Upper lobe of right lung (tissue), 1 donor: ENCODE measurements around the gene FZD7. TPM values are rescaled to one million over a fixed set of nuclear protein-coding genes. Genes with fewer than 3 reads are reported as not detected.

Experiments used
- ATAC-seq: fragments of 200-7000 bp; cut with Tn5 transposase; one replicate; pipeline ENCODE4 v1.9.1; 2020; ENCODE audit warnings: mild to moderate bottlenecking, moderate library complexity
- DNase-seq: peaks from one replicate; pipeline ENCODE4 v3.0.0-alpha.2; 2020
- H3K27ac ChIP-seq: fragments of 200-600 bp; one replicate; pipeline ENCODE4 v1.8.0; 2022
- H3K27me3 ChIP-seq: fragments of 200-600 bp; one replicate; pipeline ENCODE4 v1.8.0; 2022; ENCODE audit warnings: mild to moderate bottlenecking
- H3K36me3 ChIP-seq: fragments of 200-600 bp; one replicate; pipeline ENCODE4 v1.8.0; 2022
- H3K4me1 ChIP-seq: fragments of 200-600 bp; one replicate; pipeline ENCODE4 v1.8.0; 2022
- H3K4me3 ChIP-seq: fragments of 200-600 bp; one replicate; pipeline ENCODE4 v1.8.0; 2022; ENCODE audit warnings: mild to moderate bottlenecking
- H3K9me3 ChIP-seq: fragments of 200-600 bp; one replicate; pipeline ENCODE4 v1.8.0; 2022
- intact Hi-C: fragments of 100-400 bp; cut with DNase I; formaldehyde crosslinking; loops from one replicate; pipeline ENCODE4 v1.11.0; 2022
- total RNA-seq: library from RNA; stranded (reverse); fragmentation: NEBNext Ultra II Directional; extraction: Animal tissue kit (Norgen Biotek cat#: 25700); gene quantifications from one replicate; pipeline ENCODE4 v1.2.1, GENCODE V29; 2021
- TF ChIP-seq, protein P1 (sequence below): fragments of 200-600 bp; IDR thresholded peaks from one replicate; pipeline ENCODE4 v1.8.0; 2022; ENCODE audit warnings: antibody characterized with exemption
- donor health status: DM: no; HTN: yes; CAD: no; lungs with severe emphysema.

FZD7 gene
- total RNA-seq, 1 donor from 2014 or later = 13.6 TPM

GRCh38 chr2:202019689-202020450, 13.8 kb upstream of the FZD7 start:
- Histone ChIP-seq H3K4me3 (no peak overlapping the region), H3K36me3 (no peaks in the 10 kb centered on the region), H3K27ac (no peak overlapping the region), H3K9me3 (no peaks in the 10 kb centered on the region), H3K27me3 (no peaks in the 10 kb centered on the region), H3K4me1 (no peaks in the 10 kb centered on the region)
- DNase-seq (no peak), ATAC-seq (no peak)
- intact Hi-C loops = no loop called here
- TF ChIP-seq, protein P1, sequence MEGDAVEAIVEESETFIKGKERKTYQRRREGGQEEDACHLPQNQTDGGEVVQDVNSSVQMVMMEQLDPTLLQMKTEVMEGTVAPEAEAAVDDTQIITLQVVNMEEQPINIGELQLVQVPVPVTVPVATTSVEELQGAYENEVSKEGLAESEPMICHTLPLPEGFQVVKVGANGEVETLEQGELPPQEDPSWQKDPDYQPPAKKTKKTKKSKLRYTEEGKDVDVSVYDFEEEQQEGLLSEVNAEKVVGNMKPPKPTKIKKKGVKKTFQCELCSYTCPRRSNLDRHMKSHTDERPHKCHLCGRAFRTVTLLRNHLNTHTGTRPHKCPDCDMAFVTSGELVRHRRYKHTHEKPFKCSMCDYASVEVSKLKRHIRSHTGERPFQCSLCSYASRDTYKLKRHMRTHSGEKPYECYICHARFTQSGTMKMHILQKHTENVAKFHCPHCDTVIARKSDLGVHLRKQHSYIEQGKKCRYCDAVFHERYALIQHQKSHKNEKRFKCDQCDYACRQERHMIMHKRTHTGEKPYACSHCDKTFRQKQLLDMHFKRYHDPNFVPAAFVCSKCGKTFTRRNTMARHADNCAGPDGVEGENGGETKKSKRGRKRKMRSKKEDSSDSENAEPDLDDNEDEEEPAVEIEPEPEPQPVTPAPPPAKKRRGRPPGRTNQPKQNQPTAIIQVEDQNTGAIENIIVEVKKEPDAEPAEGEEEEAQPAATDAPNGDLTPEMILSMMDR = no peak

DNA sequence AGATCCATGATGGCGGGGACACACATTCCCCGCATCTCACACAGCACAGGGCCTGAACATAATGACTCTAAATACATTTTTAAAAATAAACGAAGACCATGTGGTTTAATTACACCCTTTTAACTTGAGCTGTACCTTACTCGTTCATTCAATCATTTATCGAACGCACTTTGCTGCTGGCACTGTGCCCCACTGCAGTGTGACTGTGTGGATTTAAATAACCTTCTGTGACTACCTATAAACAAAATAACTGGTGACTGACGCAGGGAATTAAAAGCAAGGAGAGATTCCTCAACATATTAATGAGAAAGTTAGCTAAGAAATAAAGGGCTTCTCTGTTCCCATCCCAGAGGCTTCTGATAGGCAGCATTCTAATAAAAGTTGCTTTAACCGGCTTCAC, 10.9 kb upstream of the FZD7 start:
- H3K4me3 ChIP-seq = no peak overlapping the region
- no peak for ATAC-seq
- H3K9me3 ChIP-seq = no peaks in the 10 kb centered on the region
- TF ChIP-seq, protein P1 = no peak
- H3K4me1 ChIP-seq = no peaks in the 10 kb centered on the region
- intact Hi-C loops = no loop called here
- no peak for DNase-seq
- no peak overlapping the region for H3K27ac ChIP-seq
- no peaks in the 10 kb centered on the region for H3K27me3 ChIP-seq
- no peaks in the 10 kb centered on the region for H3K36me3 ChIP-seq

DNA sequence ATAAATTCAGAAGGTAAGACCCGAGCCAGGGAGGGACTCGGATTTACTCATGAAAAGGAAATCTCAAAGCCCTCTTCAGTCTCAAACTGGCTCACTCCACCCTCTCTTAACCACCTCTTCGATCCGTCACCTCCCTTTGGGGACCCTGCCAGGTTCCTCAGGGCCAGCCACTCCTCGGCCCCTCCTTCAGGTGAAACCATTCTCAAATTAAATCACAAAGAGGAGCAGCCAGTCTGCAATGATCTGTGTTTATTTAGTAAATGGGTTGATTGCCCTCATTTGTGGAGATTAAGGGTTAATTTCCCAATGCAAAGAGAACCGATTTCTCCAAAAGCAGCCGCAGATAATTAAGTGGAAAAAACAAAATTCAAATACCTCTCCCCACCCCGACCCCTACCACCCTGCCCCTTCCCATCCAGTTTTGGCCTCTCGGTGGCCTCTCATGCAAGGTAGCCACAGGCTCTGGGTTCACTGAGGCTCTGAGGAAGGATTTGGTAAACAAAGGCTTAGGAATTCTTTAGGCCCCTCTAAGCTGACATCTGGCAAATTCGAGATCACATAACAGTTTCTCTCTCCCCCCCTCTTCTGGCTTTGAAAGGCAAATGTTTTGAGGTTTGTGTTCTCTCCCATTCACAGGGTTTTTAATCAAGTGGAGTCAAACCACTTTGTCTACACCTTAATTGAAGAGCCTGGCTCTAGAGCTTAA, 10.3 kb upstream of the FZD7 start:
- no peak overlapping the region for H3K4me3 ChIP-seq
- no peaks in the 10 kb centered on the region for H3K27me3 ChIP-seq
- H3K36me3 ChIP-seq = no peaks in the 10 kb centered on the region
- TF ChIP-seq, protein P1 = no peak
- intact Hi-C loops = no loop called here
- no peaks in the 10 kb centered on the region for H3K4me1 ChIP-seq
- no peaks in the 10 kb centered on the region for H3K9me3 ChIP-seq
- ATAC-seq = peak; percentile 78
- peak overlapping the region; percentile 30 for H3K27ac ChIP-seq
- peak; percentile 78 for DNase-seq

DNA sequence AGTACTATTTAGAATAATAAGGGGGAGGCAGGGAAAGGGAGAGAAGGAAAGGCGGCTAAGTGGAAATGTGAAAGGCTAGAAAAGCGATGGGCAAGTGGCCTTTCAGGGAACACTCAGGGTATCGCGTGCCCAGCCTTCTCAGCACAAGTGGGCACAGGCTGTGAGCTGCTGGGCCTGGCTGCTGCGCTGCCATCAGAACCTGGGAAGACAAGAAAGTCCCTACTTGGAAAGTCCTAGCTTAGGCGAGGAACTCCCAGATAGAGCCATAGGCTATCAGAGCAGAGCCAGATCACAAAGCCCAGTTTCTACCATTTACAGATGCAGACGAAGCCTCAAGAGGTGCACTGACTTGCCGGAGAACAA, 9.8 kb upstream of the FZD7 start:
- intact Hi-C loops = no loop called here
- no peaks in the 10 kb centered on the region for H3K27me3 ChIP-seq
- ATAC-seq = peak; percentile 80

GRCh38 chr2:202024871-202025270, 8.8 kb upstream of the FZD7 start:
- intact Hi-C loops = no loop called here
- ATAC-seq (no peak), DNase-seq (no peak)
- no peaks in the 10 kb centered on the region for H3K36me3 ChIP-seq
- TF ChIP-seq, protein P1 = no peak
- no peaks in the 10 kb centered on the region for H3K4me1 ChIP-seq
- H3K9me3 ChIP-seq = no peaks in the 10 kb centered on the region
- H3K4me3 ChIP-seq = no peak overlapping the region
- no peak overlapping the region for H3K27ac ChIP-seq
- H3K27me3 ChIP-seq = no peaks in the 10 kb centered on the region

More for the DNA sequence above, 9.8 kb upstream of the FZD7 start:
- TF ChIP-seq, protein P1 = no peak
- no peaks in the 10 kb centered on the region for H3K36me3 ChIP-seq
- peak overlapping the region; percentile 30 for H3K27ac ChIP-seq
- H3K4me1 ChIP-seq = no peaks in the 10 kb centered on the region
- no peak overlapping the region for H3K4me3 ChIP-seq
- DNase-seq = peak; percentile 78
- H3K9me3 ChIP-seq = no peaks in the 10 kb centered on the region
